T-helper 1 cell treated with Interleukin-12 subunit alpha and Interleukin-12 subunit beta and Interleukin-4 antibody, amounts not matched to agents 30 μg/mL and 1 μg/mL, for 36 hours (primary cell): ENCODE results near the gene ZNF365.
"Not testable (repeated sequence)": the region's sequence is repeated elsewhere in the genome, so short reads cannot be mapped to it uniquely, and the experiment has no call there.

Experiments used
- H3K27ac Mint-ChIP-seq: one replicate; pipeline ENCODE4 v1.8.0; 2021; ENCODE audit warnings: mild to moderate bottlenecking, mixed read lengths
- H3K27me3 Mint-ChIP-seq: one replicate; pipeline ENCODE4 v1.8.0; 2021; ENCODE audit warnings: low read depth, mixed read lengths
- H3K36me3 Mint-ChIP-seq: one replicate; pipeline ENCODE4 v1.8.0; 2021; ENCODE audit warnings: low read depth, mixed read lengths
- H3K4me1 Mint-ChIP-seq: one replicate; pipeline ENCODE4 v1.8.0; 2021; ENCODE audit warnings: low read depth, mixed read lengths
- H3K4me3 Mint-ChIP-seq: one replicate; pipeline ENCODE4 v1.8.0; 2021; ENCODE audit warnings: mild to moderate bottlenecking, moderate library complexity, mixed read lengths
- H3K9me3 Mint-ChIP-seq: one replicate; pipeline ENCODE4 v1.8.0; 2021; ENCODE audit warnings: mixed read lengths

Gene ZNF365

DNA sequence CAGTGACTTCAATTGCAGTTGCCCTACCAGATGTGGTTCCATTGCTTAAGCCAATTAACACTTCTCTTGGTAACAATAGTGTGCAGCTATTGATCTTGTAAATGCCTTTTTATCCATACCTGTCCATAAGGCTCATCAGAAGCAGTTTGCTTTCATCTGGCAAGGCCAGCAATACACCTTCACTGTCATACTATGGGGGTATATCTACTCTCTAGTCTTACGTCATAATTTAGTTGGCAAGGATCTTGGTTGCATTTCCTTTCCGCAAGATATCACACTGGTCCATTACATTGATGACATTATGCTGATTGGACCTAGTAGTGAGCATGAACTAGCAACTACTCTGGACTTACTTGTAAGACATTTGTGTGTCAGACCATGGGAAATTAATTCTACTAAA lies 17.7 kb upstream of the ZNF365 start:
- Mint-ChIP-seq H3K9me3 (no peaks in the 10 kb centered on the region), H3K27ac (no peak overlapping the region), H3K36me3 (no peaks in the 10 kb centered on the region), H3K4me1 (no peaks in the 10 kb centered on the region), H3K27me3 (no peaks in the 10 kb centered on the region), H3K4me3 (no peak overlapping the region)

- not testable (repeated sequence) for H3K36me3 Mint-ChIP-seq, H3K4me3 Mint-ChIP-seq, H3K4me1 Mint-ChIP-seq, H3K27me3 Mint-ChIP-seq, H3K27ac Mint-ChIP-seq, H3K9me3 Mint-ChIP-seq
Measured at GRCh38 chr10:62358151-62358550, 16.0 kb upstream of the ZNF365 start.

GRCh38 chr10:62373639-62373994 lies 552 bp upstream of the ZNF365 start:
- peak overlapping the region; percentile 62 for H3K4me3 Mint-ChIP-seq
- H3K9me3 Mint-ChIP-seq: no peaks in the 10 kb centered on the region
- no peak overlapping the region for H3K27ac Mint-ChIP-seq

GRCh38 chr10:62374862-62375710 lies 917 bp downstream of the ZNF365 start:
- Mint-ChIP-seq H3K4me1 (peaks cover 7% of the 10 kb centered on the region), H3K36me3 (no peaks in the 10 kb centered on the region), H3K9me3 (no peaks in the 10 kb centered on the region), H3K27ac (no peak overlapping the region), H3K27me3 (peaks cover 50% of the 10 kb centered on the region), H3K4me3 (peak overlapping the region; percentile 68)

More at GRCh38 chr10:62373639-62373994, 552 bp upstream of the ZNF365 start:
- Mint-ChIP-seq H3K36me3 (no peaks in the 10 kb centered on the region), H3K4me1 (peaks cover 7% of the 10 kb centered on the region), H3K27me3 (peaks cover 54% of the 10 kb centered on the region)

DNA sequence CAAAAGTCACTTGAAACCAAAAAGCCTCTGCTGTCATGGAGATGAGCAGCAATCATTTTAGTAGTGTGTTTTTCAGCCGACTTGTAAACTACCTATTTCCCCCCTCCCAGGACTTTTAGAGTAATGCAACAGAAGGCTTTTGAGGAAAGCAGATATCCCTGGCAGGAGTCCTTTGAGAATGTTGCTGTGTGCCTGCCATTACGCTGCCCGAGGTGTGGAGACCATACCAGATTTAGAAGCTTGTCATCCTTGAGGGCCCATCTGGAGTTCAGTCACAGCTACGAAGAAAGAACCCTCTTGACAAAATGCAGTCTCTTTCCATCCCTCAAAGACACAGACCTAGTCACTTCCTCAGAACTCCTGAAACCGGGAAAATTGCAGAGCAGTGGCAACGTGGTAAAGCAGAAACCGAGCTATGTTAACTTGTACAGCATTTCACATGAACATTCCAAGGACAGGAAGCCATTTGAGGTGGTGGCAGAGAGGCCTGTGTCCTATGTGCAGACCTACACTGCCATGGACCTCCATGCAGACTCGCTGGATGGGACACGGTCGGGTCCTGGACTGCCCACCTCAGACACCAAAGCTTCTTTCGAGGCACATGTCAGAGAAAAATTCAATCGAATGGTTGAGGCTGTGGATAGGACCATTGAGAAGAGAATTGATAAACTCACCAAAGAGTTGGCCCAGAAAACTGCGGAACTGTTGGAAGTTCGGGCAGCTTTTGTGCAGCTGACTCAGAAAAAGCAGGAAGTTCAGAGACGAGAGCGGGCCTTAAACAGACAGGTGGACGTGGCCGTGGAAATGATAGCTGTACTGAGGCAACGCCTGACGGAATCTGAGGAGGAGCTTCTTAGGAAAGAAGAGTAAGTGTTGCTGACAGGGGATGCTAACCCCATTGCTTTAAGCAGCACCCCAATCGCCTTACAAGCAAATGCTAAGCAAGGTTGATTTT lies 2.2 kb downstream of the ZNF365 start:
- H3K27me3 Mint-ChIP-seq: peaks cover 56% of the 10 kb centered on the region
- H3K4me3 Mint-ChIP-seq: no peak overlapping the region
- no peaks in the 10 kb centered on the region for H3K9me3 Mint-ChIP-seq
- no peak overlapping the region for H3K27ac Mint-ChIP-seq
- H3K4me1 Mint-ChIP-seq: peaks cover 7% of the 10 kb centered on the region
- no peaks in the 10 kb centered on the region for H3K36me3 Mint-ChIP-seq

GRCh38 chr10:62377026-62377415 lies 2.9 kb downstream of the ZNF365 start:
- peaks cover 7% of the 10 kb centered on the region for H3K4me1 Mint-ChIP-seq
- H3K27me3 Mint-ChIP-seq: peaks cover 50% of the 10 kb centered on the region
- no peaks in the 10 kb centered on the region for H3K36me3 Mint-ChIP-seq
- H3K4me3 Mint-ChIP-seq: no peak overlapping the region
- no peaks in the 10 kb centered on the region for H3K9me3 Mint-ChIP-seq
- no peak overlapping the region for H3K27ac Mint-ChIP-seq

DNA sequence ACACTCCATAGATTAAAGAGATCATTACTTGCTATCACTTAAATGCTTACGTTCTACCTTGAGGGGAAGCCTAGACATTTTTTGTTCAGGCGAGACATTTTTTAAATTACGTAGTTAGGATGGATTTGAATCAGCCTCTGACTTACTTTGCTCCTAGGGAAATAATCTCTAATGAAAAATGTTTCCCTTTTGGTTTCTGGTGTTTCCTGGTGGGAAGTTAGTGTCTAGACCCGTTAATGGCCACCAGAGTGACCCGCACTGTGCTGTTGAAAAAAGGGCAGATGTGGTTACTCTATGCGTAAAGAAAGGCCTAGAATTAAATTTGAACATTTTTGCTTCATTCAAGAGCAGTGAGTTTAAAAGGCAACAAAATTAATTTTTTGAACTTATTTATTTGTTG lies 3.8 kb downstream of the ZNF365 start:
- Mint-ChIP-seq H3K4me1 (peaks cover 7% of the 10 kb centered on the region), H3K27me3 (peaks cover 46% of the 10 kb centered on the region), H3K9me3 (no peaks in the 10 kb centered on the region), H3K27ac (no peak overlapping the region), H3K36me3 (no peaks in the 10 kb centered on the region), H3K4me3 (no peak overlapping the region)

- H3K4me1 Mint-ChIP-seq, H3K4me3 Mint-ChIP-seq, H3K9me3 Mint-ChIP-seq, H3K27ac Mint-ChIP-seq, H3K36me3 Mint-ChIP-seq: not testable (repeated sequence)
- peaks cover 41% of the 10 kb centered on the region for H3K27me3 Mint-ChIP-seq
Measured at GRCh38 chr10:62378877-62379276, 4.7 kb downstream of the ZNF365 start.

GRCh38 chr10:62379394-62379793 lies 5.2 kb downstream of the ZNF365 start:
- Mint-ChIP-seq H3K9me3 (no peaks in the 10 kb centered on the region), H3K27ac (no peak overlapping the region), H3K36me3 (no peaks in the 10 kb centered on the region), H3K27me3 (peaks cover 39% of the 10 kb centered on the region), H3K4me1 (peaks cover 8% of the 10 kb centered on the region), H3K4me3 (no peak overlapping the region)

DNA sequence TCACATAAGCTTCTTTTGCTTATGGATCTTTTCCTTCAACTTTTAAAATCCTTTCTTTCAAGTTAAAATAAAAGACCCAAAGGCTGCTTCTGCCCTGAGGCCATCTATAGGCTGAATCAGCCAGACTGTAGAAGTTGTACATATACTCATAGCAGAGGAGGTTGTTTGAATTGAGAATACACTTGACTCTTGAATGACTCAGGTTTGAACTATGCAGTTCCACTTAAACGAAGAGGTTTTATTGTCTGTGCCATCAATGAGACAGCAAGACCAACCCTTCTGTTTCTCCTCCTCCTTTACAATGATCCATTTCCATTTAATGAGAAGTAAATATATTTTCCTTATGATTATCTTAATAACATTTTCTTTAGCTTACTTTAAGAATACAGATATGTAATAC lies 5.8 kb downstream of the ZNF365 start:
- H3K27me3 Mint-ChIP-seq: peaks cover 35% of the 10 kb centered on the region
- H3K9me3 Mint-ChIP-seq: no peaks in the 10 kb centered on the region
- no peak overlapping the region for H3K27ac Mint-ChIP-seq
- H3K4me1 Mint-ChIP-seq: peaks cover 6% of the 10 kb centered on the region
- no peaks in the 10 kb centered on the region for H3K36me3 Mint-ChIP-seq
- no peak overlapping the region for H3K4me3 Mint-ChIP-seq

GRCh38 chr10:62381385-62382102 lies 7.4 kb downstream of the ZNF365 start:
- no peak overlapping the region for H3K4me3 Mint-ChIP-seq
- H3K4me1 Mint-ChIP-seq: peaks cover 6% of the 10 kb centered on the region
- peaks cover 26% of the 10 kb centered on the region for H3K27me3 Mint-ChIP-seq
- H3K36me3 Mint-ChIP-seq: no peaks in the 10 kb centered on the region
- no peaks in the 10 kb centered on the region for H3K9me3 Mint-ChIP-seq
- no peak overlapping the region for H3K27ac Mint-ChIP-seq

GRCh38 chr10:62382831-62383230 lies 8.7 kb downstream of the ZNF365 start:
- Mint-ChIP-seq H3K4me3 (no peak overlapping the region), H3K27me3 (peaks cover 22% of the 10 kb centered on the region), H3K27ac (no peak overlapping the region), H3K9me3 (no peaks in the 10 kb centered on the region), H3K36me3 (no peaks in the 10 kb centered on the region), H3K4me1 (peaks cover 6% of the 10 kb centered on the region)

GRCh38 chr10:62384057-62384446 lies 9.9 kb downstream of the ZNF365 start:
- H3K4me1 Mint-ChIP-seq: peaks cover 6% of the 10 kb centered on the region
- peak overlapping the region; percentile 12 for H3K27ac Mint-ChIP-seq
- no peak overlapping the region for H3K4me3 Mint-ChIP-seq
- H3K36me3 Mint-ChIP-seq: no peaks in the 10 kb centered on the region
- no peaks in the 10 kb centered on the region for H3K9me3 Mint-ChIP-seq
- H3K27me3 Mint-ChIP-seq: peaks cover 26% of the 10 kb centered on the region

DNA sequence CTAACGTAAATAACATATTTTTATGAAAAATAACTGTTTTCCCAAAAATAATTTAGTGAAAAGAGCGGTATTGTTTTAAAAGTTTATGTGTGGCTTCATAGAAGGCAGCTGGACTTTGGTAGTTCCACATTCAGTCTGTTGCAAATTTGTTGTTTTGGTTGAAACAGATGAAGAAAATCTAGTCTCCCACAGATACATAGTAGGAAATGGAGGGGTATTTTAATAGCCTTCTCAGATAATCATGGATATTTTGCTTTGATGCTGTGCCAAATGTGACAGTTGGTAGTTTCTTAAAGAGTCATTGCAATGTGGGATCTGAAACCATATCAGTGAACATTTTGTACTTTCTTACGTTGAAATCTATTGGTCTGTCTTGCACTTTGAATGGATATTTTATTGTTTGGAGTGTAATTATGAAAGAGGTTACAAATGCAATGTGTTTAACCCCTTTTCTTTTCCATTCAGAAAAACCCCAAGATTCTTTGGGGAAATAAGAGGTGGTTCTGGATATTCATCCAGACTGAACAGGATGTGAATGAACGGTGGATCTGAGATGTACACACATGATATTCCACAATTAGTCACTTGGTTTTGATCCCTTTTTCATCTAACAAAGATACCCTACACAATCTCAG lies 10.4 kb downstream of the ZNF365 start:
- H3K4me1 Mint-ChIP-seq: peaks cover 6% of the 10 kb centered on the region
- H3K4me3 Mint-ChIP-seq: no peak overlapping the region
- peak overlapping the region; percentile 12 for H3K27ac Mint-ChIP-seq
- no peaks in the 10 kb centered on the region for H3K36me3 Mint-ChIP-seq
- H3K27me3 Mint-ChIP-seq: peaks cover 26% of the 10 kb centered on the region
- H3K9me3 Mint-ChIP-seq: no peaks in the 10 kb centered on the region
